CD14-positive monocyte (primary cell): Measurements from ENCODE around the gene OR10H4. TPM values are rescaled to one million over a fixed set of nuclear protein-coding genes. Genes with fewer than 3 reads are reported as not detected.

Source experiments
- DNase-seq, 3 donors: peaks; one replicate each; pipeline ENCODE4 v3.0.0-alpha.2; 2011 to 2022
- H2AFZ ChIP-seq: 2 replicates; pipeline ENCODE4 v1.6.0; 2012; ENCODE audit warnings: mild to moderate bottlenecking, low read depth, low read length, inconsistent platforms; ENCODE audit not compliant: insufficient read depth, poor library complexity, severe bottlenecking
- H3K27ac ChIP-seq, 2 donors: 1 replicate in 1 of 2; 2 replicates in 1 of 2; pipeline ENCODE4 v1.5.1; 2012 to 2013; ENCODE audit warnings: low read length in 2 of 2, control low read depth in 1 of 2, inconsistent platforms in 1 of 2, low read depth in 1 of 2, mild to moderate bottlenecking in 1 of 2
- H3K27me3 ChIP-seq, 2 donors: one replicate each; pipeline versions ENCODE4 v1.6.0 to v1.6.1; 2011 to 2013; ENCODE audit warnings: low read length in 2 of 2; ENCODE audit not compliant: control insufficient read depth in 2 of 2, insufficient read depth in 2 of 2
- H3K36me3 ChIP-seq, 2 donors: replicated peaks in 1 of 2; 1 replicate in 1 of 2; 2 replicates in 1 of 2; pipeline versions ENCODE4 v1.5.1 to v1.6.1; 2012 to 2013; ENCODE audit warnings: low read length in 2 of 2, control low read depth in 1 of 2, inconsistent platforms in 1 of 2, mild to moderate bottlenecking in 1 of 2; ENCODE audit not compliant: insufficient read depth in 2 of 2, control insufficient read depth in 1 of 2
- H3K4me1 ChIP-seq, 2 donors: 1 replicate in 1 of 2; 2 replicates in 1 of 2; pipeline versions ENCODE4 v1.5.1 to v1.6.1; 2012 to 2013; ENCODE audit warnings: low read length in 2 of 2, control low read depth in 1 of 2, inconsistent platforms in 1 of 2, mild to moderate bottlenecking in 1 of 2, moderate library complexity in 1 of 2; ENCODE audit not compliant: insufficient read depth in 2 of 2, control insufficient read depth in 1 of 2
- H3K4me2 ChIP-seq: replicated peaks from 2 replicates; pipeline ENCODE3; 2012; ENCODE audit warnings: low read length, moderate library complexity, mild to moderate bottlenecking; ENCODE audit not compliant: poor library complexity, severe bottlenecking; ENCODE audit errors: extremely low read depth
- H3K4me3 ChIP-seq, 3 experiments: fragments of 200-600 bp in 1 of 3; sonication (generic) in 1 of 3; replicated peaks in 1 of 3; 1 replicate in 2 of 3; 2 replicates in 1 of 3; pipeline ENCODE4 v1.5.1; 2011 to 2013; ENCODE audit warnings: low read length in 3 of 3, mild to moderate bottlenecking in 3 of 3, control low read depth in 2 of 3, low read depth in 2 of 3, inconsistent platforms in 1 of 3, moderate library complexity in 1 of 3
- H3K79me2 ChIP-seq: 2 replicates; pipeline ENCODE4 v1.6.0; 2012; ENCODE audit warnings: mild to moderate bottlenecking, control low read depth, inconsistent platforms, low read length, moderate library complexity; ENCODE audit not compliant: insufficient read depth
- H3K9ac ChIP-seq: 2 replicates; pipeline ENCODE4 v1.6.0; 2017; ENCODE audit warnings: low read length, mild to moderate bottlenecking; ENCODE audit not compliant: insufficient read depth, poor library complexity, severe bottlenecking
- H3K9me3 ChIP-seq, 2 donors: replicated peaks in 1 of 2; 1 replicate in 1 of 2; 2 replicates in 1 of 2; pipeline versions ENCODE4 v1.5.1 to v1.6.1; 2012 to 2013; ENCODE audit warnings: low read length in 2 of 2, control low read depth in 1 of 2; ENCODE audit not compliant: control insufficient read depth in 1 of 2, insufficient read depth in 1 of 2
- H4K20me1 ChIP-seq: 2 replicates; pipeline ENCODE4 v1.6.0; 2012; ENCODE audit warnings: mild to moderate bottlenecking, low read length, control low read depth, moderate library complexity; ENCODE audit not compliant: insufficient read depth
- H3K27ac Mint-ChIP-seq, 7 donors: one replicate each; pipeline ENCODE4 v1.8.0; 2020; ENCODE audit warnings: mild to moderate bottlenecking in 7 of 7, mixed read lengths in 7 of 7, moderate library complexity in 6 of 7, inconsistent platforms in 2 of 7
- H3K27me3 Mint-ChIP-seq, 3 donors: one replicate each; pipeline ENCODE4 v1.8.0; 2021 to 2022; ENCODE audit warnings: low read depth in 3 of 3, mild to moderate bottlenecking in 3 of 3, mixed read lengths in 3 of 3, moderate library complexity in 3 of 3, inconsistent platforms in 1 of 3
- H3K36me3 Mint-ChIP-seq, 2 donors: one replicate each; pipeline ENCODE4 v1.8.0; 2020; ENCODE audit warnings: mixed read lengths in 2 of 2, inconsistent platforms in 1 of 2, mild to moderate bottlenecking in 1 of 2
- H3K4me1 Mint-ChIP-seq: one replicate; pipeline ENCODE4 v1.8.0; 2020; ENCODE audit warnings: mild to moderate bottlenecking, mixed read lengths
- H3K4me3 Mint-ChIP-seq, 2 donors: one replicate each; pipeline ENCODE4 v1.8.0; 2020; ENCODE audit warnings: mild to moderate bottlenecking in 2 of 2, mixed read lengths in 2 of 2, moderate library complexity in 1 of 2
- H3K9me3 Mint-ChIP-seq, 7 donors: one replicate each; pipeline ENCODE4 v1.8.0; 2020 to 2022; ENCODE audit warnings: mixed read lengths in 7 of 7, mild to moderate bottlenecking in 6 of 7, moderate library complexity in 6 of 7, inconsistent platforms in 2 of 7
- WGBS: methylation state at CpG from one replicate; pipeline ENCODE4 v1.1.5; 2013; ENCODE audit warnings: missing lambda C conversion rate; ENCODE audit not compliant: insufficient coverage; 5-methylcytosine and 5-hydroxymethylcytosine counted together
- intact Hi-C, 2 donors: fragments of 100-400 bp; cut with micrococcal nuclease; formaldehyde crosslinking; loops; one replicate each; pipeline versions ENCODE4 v1.15.0 to v1.15.1; 2023
- polyA plus RNA-seq, 3 donors: library from polyadenylated mRNA; depleted of rRNA in 1 of 3; unstranded in 2 of 3; stranded (reverse) in 1 of 3; fragments of 300-500 nt in 2 of 3; fragments of >200 nt in 1 of 3; fragmentation: Illumina TruSeq in 2 of 3; gene quantifications; 1 replicate in 2 of 3; 2 replicates in 1 of 3; pipeline ENCODE4 v1.2.3, GENCODE V29; 2012 to 2021
- TF ChIP-seq, protein P1 (sequence below): fragments of 200-600 bp; IDR thresholded peaks from one replicate; pipeline ENCODE4 v1.8.0; 2022; ENCODE audit warnings: antibody characterized with exemption, mild to moderate bottlenecking

OR10H4 gene
- polyA plus RNA-seq, 3 donors = not detected

DNA sequence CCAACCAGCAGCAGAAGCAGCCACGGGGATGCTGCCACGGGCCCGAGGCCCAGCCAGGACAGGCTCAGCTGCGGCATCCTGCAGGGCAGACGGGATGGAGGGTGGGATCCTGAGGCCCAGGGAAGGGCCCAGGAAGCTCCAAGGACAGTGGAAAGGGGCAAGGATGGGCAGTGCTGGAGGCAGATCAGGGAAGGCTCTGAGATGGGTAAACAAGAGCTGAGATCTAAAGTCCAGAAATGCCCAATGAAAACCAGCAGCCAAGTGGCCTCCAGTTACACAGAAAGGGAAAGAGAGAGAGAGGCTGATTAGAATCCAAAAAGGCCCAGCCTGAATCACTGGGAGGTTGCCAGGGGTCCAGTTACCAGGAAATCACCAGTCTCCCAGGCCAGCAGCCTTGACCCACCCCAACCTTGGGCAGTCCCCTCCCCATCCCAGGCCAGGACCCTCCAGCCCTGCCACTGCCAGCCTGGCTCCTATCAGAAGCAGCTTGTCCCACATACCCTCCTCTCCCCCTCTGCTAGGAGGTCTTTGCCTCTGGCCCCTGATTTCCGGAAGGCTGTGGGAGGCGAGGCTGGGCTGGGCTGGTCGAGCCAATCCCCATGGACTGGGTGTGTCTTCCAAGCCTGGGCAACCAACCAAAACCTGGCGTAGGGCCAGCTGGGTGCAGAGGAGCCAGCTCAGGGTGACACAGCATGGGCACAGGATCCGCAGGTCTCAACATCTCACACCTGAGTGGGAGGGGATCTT, 14.3 kb upstream of the OR10H4 start, which contains the start of gene CYP4F11:
CYP4F11 (minus strand) TSS at position 198 of the 747 bp plus-strand sequence; CDS start at position 77, 121 bp downstream.
- Histone ChIP-seq H3K27me3 (peaks cover 22 to 27% of the 10 kb centered on the region in 2 donors), H2AFZ (no peak within 1 kb of the TSS), H3K27ac (no peak within 1 kb of the TSS), H3K9me3 (peaks cover 11 to 18% of the 10 kb centered on the region in 2 donors), H3K9ac (no peak within 1 kb of the TSS), H3K4me1 (no peaks in the 10 kb centered on the region), H3K36me3 (no peaks in the 10 kb centered on the region), H3K79me2 (no peaks in the 10 kb centered on the region), H4K20me1 (no peaks in the 10 kb centered on the region), H3K4me3 (no peak within 1 kb of the TSS), H3K4me2 (no peak within 1 kb of the TSS)
- no peak for DNase-seq
- peak within 1 kb of the TSS in 1 of 2 donors; percentile 53 for H3K4me3 Mint-ChIP-seq
- H3K4me1 Mint-ChIP-seq = no peaks in the 10 kb centered on the region
- WGBS = 60% methylated on average over 7 of the region's 10 CpGs
- H3K9me3 Mint-ChIP-seq = peaks cover 4 to 11% (median 8%) of the 10 kb centered on the region in 7 donors
- H3K36me3 Mint-ChIP-seq = no peaks in the 10 kb centered on the region
- no peak within 1 kb of the TSS for H3K27ac Mint-ChIP-seq
- TF ChIP-seq, protein P1, sequence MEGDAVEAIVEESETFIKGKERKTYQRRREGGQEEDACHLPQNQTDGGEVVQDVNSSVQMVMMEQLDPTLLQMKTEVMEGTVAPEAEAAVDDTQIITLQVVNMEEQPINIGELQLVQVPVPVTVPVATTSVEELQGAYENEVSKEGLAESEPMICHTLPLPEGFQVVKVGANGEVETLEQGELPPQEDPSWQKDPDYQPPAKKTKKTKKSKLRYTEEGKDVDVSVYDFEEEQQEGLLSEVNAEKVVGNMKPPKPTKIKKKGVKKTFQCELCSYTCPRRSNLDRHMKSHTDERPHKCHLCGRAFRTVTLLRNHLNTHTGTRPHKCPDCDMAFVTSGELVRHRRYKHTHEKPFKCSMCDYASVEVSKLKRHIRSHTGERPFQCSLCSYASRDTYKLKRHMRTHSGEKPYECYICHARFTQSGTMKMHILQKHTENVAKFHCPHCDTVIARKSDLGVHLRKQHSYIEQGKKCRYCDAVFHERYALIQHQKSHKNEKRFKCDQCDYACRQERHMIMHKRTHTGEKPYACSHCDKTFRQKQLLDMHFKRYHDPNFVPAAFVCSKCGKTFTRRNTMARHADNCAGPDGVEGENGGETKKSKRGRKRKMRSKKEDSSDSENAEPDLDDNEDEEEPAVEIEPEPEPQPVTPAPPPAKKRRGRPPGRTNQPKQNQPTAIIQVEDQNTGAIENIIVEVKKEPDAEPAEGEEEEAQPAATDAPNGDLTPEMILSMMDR = no peak
- H3K27me3 Mint-ChIP-seq = peaks cover 13 to 46% (median 42%) of the 10 kb centered on the region in 3 donors
- intact Hi-C loops = no loop called here

DNA sequence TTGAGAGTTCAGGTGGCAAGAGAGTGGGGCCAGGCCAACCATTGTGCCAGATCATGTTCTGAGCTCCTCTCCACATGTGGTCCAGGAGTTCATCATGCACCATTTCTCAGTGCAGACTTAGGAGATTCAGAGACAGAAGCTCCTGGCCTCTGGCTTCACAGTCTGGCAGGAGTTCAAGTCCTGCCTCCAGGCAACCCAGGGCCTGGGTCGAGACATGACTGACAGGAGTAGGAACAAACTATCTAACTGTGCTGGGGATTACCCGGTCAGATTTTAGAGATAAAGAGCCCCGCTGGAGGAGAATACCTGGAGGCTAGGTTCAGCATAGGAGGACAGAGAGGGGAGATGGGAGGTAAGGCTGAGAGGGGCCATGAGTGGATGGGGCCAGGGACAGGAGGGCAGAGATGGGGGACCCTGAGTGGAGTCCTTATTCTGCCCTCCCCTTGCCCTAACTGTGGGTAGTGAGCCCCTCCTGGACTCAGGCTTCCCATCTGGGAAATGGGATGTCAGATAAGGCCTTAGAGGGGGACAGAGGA, 13.6 kb upstream of the OR10H4 start:
- H3K9me3 Mint-ChIP-seq = peaks cover 4 to 12% (median 8%) of the 10 kb centered on the region in 7 donors
- H3K4me1 Mint-ChIP-seq = no peaks in the 10 kb centered on the region
- H3K27ac Mint-ChIP-seq = no peak overlapping the region
- Histone ChIP-seq H2AFZ (no peak overlapping the region), H3K9ac (no peak overlapping the region), H3K9me3 (peaks cover 12 to 18% of the 10 kb centered on the region in 2 donors), H3K27me3 (peaks cover 22 to 27% of the 10 kb centered on the region in 2 donors), H3K4me1 (no peaks in the 10 kb centered on the region), H3K27ac (no peak overlapping the region), H3K4me3 (no peak overlapping the region), H3K79me2 (no peaks in the 10 kb centered on the region), H3K4me2 (no peak overlapping the region), H4K20me1 (no peaks in the 10 kb centered on the region), H3K36me3 (no peaks in the 10 kb centered on the region)
- 66% methylated on average over 3 of the region's 3 CpGs for WGBS
- DNase-seq = no peak
- H3K36me3 Mint-ChIP-seq = no peaks in the 10 kb centered on the region
- peak overlapping the region in 1 of 2 donors; percentile 35 for H3K4me3 Mint-ChIP-seq
- intact Hi-C loops = no loop called here
- TF ChIP-seq, protein P1 = no peak
- peaks cover 15 to 45% (median 43%) of the 10 kb centered on the region in 3 donors for H3K27me3 Mint-ChIP-seq
